ENCODE measurements around the gene ST6GALNAC1.
"Not testable (repeated sequence)": the region's sequence is repeated elsewhere in the genome, so short reads cannot be mapped to it uniquely, and the experiment has no call there.

Gene ST6GALNAC1

DNA sequence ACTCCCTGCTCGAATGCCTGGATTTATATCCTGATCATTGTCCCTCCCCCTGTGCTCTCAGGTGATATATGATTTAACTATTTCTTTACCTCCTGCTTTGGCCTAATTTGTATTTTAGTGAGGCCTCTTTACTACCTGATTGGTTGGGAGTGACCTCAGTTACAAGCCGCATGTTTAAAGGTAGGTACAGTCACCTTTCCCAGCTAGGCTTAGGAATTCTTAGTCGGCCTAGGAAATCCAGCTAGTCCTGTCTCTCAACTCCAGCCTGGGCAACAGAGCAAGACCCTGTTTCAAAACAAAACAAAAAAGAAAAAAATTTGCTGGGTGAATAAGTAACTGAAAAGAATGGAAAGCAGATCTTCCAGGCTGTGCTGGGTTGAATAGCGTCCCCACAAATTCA is 31.1 kb downstream of the ST6GALNAC1 start:
- no peak for DNase-seq (ENCODE audit: low spot score)

DNA sequence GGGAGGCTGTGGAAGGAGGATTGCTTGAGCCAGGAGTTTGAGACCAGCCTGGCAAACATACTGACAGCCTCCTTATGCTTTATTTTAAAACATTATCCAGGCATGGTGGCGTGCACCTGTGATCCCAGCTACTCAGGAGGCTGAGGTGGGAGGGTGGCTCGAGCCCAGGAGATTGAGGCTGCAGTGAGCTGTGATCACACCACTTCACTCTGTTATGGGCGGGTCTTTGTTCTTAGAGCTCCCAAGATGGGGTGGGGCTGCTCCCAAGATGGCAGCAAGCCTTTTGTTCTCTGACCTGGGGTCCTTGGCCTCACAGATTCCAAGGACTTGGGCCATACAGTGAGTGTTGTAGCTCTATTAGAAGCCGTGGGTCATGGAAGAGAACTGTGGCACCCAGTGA is 31.8 kb downstream of the ST6GALNAC1 start:
- DNase-seq (ENCODE audit: low spot score) = no peak

DNA sequence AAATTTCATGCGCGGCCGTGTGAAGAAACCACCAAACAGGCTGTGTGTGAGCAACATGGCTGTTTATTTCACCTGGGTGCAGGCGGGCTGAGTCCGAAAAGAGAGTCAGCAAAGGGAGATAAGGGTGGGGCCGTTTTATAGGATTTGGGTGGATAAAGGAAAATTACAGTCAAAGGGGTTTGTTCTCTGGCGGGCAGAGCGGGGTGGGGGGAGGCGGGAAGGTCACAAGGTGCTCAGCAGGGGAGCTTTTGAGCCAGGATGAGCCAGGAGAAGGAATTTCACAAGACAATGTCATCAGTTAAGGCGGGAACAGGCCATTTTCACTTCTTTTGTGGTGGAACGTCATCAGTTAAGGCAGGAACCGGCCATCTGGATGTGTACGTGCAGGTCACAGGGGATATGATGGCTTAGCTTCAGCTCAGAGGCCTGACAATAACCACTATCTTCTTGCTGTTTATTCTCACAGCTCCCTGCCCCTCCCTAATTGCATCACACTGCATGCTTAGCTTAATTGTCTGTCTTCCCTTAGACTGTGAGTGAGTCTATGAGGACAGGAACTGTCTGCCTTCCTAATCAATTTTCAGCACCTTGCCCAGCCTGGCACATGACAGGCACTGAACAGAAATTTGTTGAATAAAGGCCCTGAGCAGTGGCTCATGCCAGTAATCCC is 32.3 kb downstream of the ST6GALNAC1 start:
- not testable (repeated sequence) for DNase-seq (ENCODE audit: low spot score)

DNA sequence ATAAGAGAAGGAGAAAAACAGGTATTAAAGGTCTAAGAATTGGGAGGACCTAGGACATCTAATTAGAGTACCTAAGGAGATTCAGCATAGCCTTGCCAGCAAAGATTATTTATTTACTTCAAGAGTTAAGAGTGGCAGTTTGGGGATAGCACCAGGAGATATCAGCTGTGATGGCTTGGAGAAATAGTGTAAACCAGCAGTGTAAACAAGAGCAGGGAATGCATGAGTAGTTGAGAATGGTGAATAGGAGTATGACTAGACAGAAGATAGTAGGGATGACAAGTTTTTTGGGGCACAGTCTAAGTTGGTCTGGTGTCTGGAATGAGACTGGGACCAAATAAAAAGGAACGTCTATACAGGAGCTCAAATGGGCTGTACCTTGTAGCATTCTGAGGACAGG is 36.9 kb downstream of the ST6GALNAC1 start:
- not testable (repeated sequence) for DNase-seq (ENCODE audit: low spot score)

DNA sequence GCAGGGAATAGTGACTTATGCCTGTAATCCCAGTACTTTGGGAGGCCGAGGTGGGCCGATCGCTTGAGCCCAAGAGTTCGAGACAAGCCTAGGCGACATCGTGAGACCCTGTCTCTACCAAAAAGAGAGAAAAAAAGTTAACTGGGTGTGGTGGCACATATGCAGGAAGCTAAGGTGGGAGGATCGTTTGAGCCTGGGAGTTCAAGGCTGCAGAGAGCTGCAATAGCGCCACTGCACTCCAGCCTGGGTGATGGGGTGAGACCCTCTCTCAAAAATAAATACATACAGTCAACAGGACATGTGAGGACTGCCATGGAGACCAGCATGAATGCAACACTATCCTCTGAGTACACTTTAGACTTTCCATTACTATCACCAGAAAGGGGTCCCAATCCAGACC is 42.5 kb downstream of the ST6GALNAC1 start:
- no peak for DNase-seq (ENCODE audit: low spot score)

DNA sequence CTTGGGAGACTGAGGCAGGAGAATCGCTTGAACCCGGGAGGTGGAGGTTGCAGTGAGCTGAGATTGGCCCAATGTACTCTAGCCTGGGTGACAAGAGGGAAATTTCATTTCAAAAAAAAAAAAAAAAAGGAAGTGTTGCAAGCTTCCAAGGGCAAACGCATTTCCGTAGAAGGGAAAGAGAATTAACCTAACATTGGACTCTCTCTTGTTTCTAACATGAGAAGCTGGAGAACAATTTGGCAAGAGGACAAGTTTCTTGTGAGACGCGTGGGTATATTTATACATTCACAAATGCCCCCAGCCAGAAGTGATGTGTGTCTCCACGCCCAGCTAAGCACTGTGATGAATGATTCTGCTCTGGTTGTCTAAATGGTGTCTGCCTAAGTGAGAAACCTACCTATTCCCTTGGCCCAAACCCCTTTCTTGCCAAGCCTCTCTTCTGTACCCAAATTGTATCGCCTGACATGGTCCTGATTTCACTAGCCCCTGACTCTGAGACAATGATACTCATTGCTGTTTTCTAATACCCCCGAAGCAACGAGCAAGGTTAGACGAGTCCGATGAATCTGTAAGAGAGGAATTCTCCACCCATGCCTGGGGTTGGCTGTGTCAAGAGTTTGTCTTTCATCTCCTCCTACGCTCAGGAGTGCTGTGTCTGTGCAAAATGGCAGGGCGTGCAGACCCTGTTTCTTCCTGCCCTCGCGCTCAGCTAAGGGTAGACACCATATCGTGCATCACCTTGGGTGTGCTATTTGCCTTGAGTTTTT is 43.7 kb downstream of the ST6GALNAC1 start:
- no peak for DNase-seq (ENCODE audit: low spot score)

DNA sequence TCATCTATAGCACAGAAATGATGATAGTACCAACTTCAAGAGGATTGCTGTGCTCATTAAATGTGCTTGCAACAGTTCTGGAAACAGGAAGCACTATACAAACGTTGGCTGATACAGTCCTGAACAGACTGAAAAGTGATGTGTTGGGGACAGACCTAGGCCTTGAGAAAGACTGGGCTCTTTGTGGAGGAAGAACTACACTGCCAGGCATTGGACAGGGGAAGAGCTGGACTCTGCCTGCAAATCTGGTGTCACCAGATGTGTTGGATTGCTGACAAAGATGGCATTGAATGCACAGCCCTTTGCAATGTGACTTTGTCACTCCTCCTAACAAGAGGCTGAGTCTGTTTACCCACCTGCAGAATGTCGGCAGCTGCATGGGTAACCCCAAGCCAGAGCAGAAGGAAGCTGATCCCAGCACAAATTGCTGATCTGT is 45.5 kb downstream of the ST6GALNAC1 start:
- DNase-seq (ENCODE audit: low spot score) = no peak

DNA sequence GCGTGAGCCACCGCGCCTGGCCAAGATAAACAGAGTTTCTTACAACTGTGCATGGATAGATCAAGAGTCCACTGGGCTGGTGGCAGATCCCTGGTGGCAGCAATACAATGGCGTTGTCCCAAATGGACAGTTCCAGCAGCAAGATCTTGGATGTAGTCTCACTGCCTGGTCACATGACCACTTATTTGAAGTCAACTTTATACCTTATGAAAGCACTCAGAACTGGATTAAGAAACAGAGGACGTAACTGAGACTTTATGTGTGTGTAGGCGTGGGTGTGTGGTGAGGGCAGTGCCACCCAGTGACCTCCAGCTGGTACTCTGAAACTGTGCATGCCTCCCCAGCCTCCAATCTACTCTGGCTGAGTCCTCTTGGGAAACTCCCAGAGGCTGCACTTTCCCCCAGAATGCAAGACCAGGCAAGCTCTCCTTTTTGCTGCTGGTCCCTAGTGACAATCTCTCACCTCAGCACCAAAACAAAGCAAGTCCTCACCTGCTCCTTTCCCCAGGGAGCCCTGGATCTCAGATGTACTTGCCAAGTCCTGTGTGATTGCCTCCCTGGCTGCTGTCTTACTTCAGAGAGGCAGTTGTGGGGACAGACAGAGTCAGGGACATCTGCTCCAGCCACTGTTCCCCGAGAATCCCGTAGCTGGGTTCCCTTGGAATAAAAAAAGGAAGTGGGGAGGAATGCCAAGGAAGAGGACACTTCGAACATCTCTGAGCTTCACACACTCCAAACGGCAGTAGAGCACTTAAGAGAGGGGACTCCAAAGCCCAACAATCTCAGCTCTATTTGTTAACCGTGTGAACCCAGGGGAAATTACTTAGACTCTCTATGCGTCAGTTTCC is 46.2 kb downstream of the ST6GALNAC1 start:
- DNase-seq (ENCODE audit: low spot score) = no peak

DNA sequence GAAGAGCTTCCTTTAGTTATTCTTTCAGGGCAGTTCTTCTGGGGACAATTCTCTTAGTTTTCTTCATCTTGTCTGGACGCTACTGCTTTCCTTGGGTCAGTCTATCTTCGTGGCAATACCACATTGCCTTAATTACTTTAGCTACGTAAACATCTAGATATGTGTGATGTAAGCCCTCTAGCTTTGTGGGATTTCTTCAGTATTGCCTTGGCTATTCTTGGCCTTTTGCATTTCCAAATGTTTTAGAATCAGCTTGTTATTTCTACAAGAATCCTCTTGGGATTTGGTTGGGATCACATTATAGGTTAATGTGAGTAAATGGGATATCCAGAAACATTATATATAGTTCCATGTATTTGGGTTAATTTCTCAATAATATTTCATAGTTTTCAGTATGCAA is 48.9 kb downstream of the ST6GALNAC1 start:
- DNase-seq (ENCODE audit: low spot score) = no peak

DNA sequence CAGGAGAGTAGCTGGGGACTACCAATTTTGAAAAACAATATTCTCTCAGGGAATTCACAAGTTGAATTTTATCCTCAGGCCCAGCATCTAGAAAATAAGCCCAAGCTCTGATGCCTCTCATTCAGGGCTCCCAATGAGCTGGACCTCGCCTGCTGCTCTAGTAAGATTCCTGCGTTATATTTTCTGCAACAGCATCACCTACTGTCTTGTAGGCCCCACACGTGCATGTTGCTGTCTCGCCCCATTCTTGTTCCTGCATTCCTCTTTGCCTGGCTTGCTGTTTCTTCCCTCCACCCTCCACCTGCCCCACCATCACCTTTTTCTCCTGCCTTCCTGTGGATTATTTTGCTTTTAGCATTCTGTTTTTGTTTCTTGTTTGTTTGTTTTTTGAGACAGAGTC is 49.6 kb downstream of the ST6GALNAC1 start:
- no peak for DNase-seq (ENCODE audit: low spot score)

DNA sequence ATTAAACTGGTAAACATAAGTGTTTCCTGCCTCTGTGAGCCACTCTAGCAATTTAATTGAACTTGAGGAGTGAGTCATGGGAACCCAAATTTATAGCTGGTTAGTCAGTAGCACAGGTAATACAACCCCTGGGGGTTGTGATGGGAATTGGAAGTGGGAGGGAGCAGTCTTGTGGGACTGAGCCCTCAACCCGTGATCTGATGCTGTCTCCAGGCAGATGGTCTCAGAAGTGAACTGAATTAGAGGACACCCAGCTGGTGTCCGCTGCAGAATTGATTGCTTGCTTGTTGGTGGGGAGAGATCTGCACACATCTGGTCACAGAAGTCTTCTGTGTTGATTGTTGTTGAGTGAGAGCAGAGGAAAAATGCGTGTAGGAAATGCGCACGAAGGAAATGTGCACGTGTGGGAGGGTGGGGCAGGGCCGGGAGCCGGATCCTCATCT is 50.2 kb downstream of the ST6GALNAC1 start:
- no peak for DNase-seq (ENCODE audit: low spot score)

DNA sequence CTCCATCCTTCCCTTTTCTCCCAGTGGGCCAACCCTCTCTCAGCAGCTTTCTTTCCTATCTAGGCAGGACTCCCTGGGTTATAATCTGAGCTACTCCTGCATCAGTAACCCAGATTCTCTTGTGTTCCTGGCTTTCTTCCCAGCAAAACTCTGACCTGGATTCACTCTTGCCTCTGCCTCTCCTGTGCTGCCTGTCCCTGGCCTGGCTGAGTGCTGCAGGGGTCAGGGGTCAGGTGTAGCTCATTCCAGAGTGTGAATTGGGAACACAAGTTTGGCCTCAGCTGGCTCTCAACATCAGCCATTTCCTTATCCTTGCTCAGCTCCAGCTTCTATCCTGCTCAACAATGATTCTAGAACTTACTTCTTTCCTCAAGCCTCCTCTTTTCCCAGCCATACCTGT is 55.4 kb downstream of the ST6GALNAC1 start:
- DNase-seq (ENCODE audit: low spot score) = no peak

DNA sequence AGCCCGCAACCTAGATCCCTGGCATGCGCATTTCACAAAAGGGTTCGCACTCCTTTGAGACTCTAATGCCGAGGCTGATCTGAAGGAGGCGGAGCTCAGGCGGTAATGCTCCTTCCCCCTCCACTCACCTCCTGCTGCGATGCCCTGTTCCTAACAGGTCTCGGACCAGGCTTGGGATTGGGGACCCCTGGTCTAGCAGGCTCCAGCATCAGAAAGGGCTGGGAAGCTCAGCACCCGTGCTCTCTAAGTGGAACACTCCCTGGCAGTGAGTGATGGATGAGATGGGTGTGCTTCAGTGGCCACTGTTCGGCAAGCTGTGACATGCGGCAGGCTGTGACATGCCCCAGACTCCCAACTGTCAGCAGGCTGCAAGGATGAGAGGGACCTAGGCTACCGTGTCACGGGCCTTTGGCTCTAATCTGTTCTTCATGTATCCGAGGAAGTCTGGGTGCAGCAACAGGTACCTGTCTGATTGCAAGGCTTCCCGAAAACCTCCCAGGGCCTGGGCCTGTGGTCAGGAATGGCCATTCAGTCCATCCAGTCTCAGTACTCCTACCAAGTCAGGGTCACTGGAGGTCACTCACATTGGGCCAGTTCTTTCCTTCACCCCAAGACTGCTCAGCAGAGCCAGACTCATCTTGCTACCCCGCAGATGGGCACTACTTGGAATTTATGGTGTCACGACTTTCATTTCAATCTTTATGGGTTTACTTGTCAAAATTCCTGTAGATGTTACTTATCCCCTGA is 56.6 kb downstream of the ST6GALNAC1 start:
- no peak for DNase-seq (ENCODE audit: low spot score)

DNA sequence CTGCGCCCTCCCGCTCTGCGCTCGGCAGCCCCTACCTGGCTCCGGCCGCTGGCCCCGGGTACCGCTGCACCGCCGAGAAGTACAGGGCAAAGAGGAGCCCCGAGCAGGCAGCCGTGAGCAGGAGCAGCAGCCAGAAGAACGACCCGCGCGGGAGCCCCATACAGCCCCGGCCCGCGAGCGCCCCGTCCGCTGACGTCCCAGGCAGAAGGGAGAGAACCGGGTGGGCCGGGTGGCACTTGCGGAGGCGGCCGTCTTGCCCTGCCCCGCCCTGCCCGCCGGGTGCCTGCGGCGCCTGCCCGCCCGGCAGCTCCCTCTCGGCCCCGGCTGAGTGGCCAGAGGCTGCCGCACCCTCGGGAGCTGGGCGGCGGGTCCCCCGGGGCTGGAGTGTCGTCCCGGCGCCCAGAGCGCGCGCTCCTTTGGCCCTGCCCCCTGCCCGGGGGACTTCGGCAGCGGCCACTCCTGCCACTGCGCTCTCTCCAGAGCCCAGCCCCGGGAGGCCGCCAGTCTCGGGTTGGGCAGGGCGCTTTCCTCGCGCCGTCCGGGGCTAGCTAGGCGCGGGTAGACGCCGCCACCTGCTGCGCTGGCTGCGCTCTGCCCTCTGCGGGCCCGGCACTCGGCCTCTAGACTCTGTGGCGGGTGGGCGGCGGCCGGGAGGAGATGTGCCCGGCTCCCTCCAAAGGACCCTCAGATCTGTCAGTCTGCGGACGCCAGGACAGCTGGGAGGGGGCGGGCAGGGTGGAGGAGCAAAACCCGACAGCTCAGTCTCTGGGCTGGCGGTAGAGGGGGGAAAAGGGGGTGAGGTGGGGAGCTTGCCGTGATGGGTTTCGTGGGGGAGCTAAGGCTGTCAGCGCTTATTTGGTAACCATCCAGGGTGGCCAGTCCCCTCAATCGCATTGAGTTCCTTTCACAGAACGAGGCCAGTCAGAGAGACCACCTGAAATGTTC is 57.6 kb downstream of the ST6GALNAC1 start, which contains the start of gene ST6GALNAC2:
ST6GALNAC2 (minus strand) TSS at position 212 of the 945 bp plus-strand sequence; CDS start at position 160, 52 bp downstream.
- DNase-seq (ENCODE audit: low spot score) = no peak

DNA sequence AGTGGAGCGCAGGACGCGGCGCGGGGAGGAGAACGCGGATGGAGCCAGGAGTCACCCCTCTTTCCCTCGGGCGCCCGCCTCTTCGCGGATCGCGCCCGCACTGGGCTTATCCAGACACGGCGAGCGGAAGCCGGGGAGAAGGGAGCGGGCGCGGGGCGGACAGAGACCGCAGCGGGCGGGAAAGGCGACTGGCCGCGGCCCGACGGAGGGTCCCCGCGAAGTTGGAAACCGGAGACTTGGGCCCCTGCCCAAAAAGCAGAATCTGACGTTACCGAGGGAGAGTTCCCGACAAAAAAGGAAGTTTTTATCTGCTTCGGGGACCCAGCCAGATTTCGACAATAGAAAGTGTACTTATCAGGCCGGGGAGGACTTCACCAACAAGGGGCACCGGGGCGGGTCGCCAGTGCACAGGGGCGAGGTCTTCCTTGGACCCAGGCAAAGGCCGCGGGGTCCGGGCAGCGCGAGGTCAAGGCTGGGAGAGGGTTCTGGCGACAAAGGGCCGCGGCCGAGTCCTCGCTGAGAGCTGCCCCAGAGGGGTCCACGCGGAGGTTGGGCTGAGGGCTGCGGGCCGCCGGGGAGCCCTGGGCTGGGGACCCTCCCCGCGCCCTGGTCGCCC is 58.4 kb downstream of the ST6GALNAC1 start:
- DNase-seq (ENCODE audit: low spot score) = no peak

DNA sequence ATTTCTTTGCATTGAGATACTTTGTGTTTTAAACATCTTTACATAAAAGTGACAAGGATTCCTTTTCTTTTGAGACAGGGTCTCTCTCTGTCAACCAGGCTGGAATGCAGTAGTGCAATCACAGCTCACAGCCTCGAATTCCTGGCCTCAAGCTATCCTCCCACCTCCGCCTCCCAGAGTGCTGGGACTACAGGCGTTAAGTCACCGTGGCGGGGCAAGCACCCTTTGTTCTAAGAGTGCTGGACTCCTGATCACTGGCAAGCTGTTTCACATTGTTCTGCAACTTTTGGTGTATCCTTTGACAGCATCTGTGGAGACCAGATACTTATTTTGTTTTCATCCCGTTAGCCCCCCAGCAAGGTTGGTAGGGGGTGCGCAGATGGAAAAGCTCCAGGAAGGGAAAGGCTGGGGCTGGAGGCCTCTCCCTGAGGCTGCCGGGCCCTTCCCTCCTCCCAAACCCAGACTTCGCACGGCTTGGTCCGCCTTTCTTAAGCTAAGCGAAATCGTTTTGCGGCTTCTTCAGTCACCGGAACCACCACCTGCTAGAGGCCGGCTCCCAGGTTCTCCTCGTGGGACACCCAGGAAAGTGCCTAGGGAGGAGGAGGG is 59.0 kb downstream of the ST6GALNAC1 start:
- DNase-seq (ENCODE audit: low spot score) = no peak

DNA sequence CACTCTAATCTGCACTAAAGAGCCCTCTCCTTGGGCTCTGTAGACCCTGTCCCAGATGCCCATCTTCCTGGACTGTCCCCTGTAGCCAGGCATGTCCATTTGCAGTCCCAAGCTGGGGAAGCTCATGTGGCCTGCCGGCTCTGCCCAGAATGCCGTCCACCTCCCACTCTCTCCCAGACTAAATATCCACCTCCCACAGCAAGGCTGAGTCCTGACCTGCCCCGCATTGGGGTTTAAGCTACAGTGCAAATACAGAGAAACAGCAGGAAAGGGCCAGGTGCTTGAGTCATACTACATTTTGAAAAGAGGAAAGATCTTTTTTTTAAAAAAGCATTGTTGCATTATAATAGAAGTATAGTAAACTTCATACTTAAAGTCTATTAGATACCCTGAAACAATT is 60.9 kb downstream of the ST6GALNAC1 start:
- no peak for DNase-seq (ENCODE audit: low spot score)

DNA sequence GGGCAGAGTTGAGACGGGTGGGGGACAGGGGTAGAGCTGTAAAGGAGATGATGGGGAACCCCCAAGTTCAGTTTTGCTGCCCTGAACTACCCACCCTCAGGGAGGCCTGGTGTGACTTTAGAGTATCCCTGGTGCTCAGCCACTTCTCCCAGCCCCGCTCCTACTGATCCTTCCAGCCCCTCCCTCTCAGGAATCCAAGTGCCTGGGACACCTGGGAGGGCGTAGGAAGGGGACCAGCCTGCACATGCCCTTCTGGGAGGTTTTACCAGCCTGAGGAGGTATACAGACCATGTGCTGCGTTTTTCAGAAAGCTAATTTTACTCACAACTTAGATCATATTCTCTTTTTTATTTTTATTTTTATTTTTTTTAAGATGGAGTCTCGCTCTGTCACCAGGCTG is 62.0 kb downstream of the ST6GALNAC1 start:
- no peak for DNase-seq (ENCODE audit: low spot score)

DNA sequence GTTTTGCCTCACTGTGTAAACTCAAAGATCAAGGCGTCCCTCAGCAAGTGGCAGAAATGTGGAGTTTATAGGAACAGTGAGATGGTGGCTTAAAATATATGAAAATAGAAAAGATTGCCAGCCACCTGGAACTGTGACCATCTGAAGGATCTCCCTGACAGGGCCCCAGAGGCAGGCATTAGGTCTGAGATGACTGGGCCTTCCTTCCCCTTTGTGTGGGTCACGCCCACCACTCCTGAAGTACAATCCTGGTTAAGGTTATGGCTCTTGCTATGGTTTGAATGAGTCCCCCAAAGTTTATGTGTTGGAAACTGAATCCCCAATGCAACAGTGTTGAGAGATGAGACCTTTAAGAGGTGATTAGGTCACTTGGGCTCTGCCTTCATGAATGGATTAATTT is 64.3 kb downstream of the ST6GALNAC1 start:
- DNase-seq (ENCODE audit: low spot score) = no peak

DNA sequence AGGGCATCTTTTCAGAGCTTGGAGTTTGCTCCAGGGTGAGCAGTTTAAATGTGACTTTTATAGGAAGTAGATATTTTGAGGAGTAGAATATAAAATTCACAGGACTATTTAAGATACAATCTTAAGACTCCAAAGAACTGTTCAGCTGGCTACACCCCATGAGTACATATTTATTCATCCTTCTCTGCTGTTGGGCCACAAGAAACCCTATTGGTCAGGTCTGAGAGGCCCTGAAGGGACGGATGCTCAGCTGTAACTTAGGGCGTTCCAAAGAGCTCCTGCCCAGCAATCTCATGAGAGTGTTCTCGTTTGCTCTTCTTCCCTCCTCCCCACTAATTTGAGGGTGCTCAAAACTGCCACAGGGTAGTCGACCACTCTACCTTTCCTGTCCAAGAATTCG is 65.2 kb downstream of the ST6GALNAC1 start:
- no peak for DNase-seq (ENCODE audit: low spot score)

Data from COLO829 (cell line).